ENCODE results near the gene TRAPPC11. TPM values are rescaled to one million over a fixed set of nuclear protein-coding genes. Genes with fewer than 3 reads are reported as not detected.

Gene TRAPPC11
- polyA plus RNA-seq, 1 of the 3 experiments (the other 2 are of a cell fraction) = 18.8 TPM

DNA sequence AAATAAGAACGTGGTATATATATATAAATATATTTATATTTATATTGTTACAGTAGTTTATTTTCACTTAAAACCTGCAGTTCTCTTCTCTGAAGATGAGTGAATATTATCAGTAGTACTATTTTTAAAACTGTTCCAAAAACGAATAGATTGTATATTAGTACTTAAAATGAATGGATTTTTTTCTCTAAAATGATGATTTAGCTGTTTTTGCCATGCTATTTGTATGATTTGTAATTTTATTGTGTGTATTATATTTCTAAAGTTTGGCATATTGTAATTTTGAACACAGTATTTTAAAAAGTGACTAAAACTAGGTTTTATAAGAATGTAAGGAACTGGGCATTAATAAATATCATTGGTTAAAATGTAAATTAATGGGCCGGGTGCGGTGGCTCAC, 22.0 kb downstream of the TRAPPC11 start:
- Histone ChIP-seq H3K9me2 (no peaks in the 10 kb centered on the region), H3K27me3 (ENCODE audit: insufficient read depth) (no peaks in the 10 kb centered on the region), H3K9me3 (no peaks in the 10 kb centered on the region), H3K36me3 (replicated peaks in 1 of 2; ENCODE audit: control insufficient read depth in 1 of 2, insufficient read depth in 2 of 2, low read length in 1 of 2) (peaks cover 72 to 81% of the 10 kb centered on the region in 2 experiments), H3K4me2 (no peak overlapping the region), H3K4me3 (ENCODE audit: low read depth in 2 of 2, low read length in 1 of 2) (no peak overlapping the region), H3K27ac (ENCODE audit: low read depth in 2 of 2, low read length in 1 of 2) (no peak overlapping the region), H3F3A (replicated peaks; ENCODE audit: insufficient read depth) (peaks cover 3% of the 10 kb centered on the region), H3K4me1 (ENCODE audit: control insufficient read depth in 1 of 2, insufficient read depth in 2 of 2, low read depth in 1 of 2, low read length in 1 of 2) (no peaks in the 10 kb centered on the region), H3K79me2 (ENCODE audit: insufficient read depth) (no peaks in the 10 kb centered on the region), H2AFZ (ENCODE audit: low read depth) (no peak overlapping the region), H3K9ac (no peak overlapping the region), H4K20me1 (ENCODE audit: insufficient read depth) (no peaks in the 10 kb centered on the region)
- WGBS (ENCODE audit: low lambda C conversion rate) = 78% methylated on average over 4 of the region's 4 CpGs
- ChIA-PET POLR2A (no interaction called here), CTCF (no interaction called here)
- TF ChIP-seq ELF1 (IDR thresholded peaks at IDR 0.05) (no peak), FOSL2 (IDR thresholded peaks at IDR 0.05; ENCODE audit: borderline replicate concordance, low read depth) (no peak), MXI1 (IDR thresholded peaks at IDR 0.05; ENCODE audit: low read depth, low read length) (no peak), EP300 (IDR thresholded peaks at IDR 0.05; ENCODE audit: borderline replicate concordance in 1 of 2, low read depth in 1 of 2, low read length in 1 of 2) (no peak)
- TF ChIP-seq, protein P1, sequence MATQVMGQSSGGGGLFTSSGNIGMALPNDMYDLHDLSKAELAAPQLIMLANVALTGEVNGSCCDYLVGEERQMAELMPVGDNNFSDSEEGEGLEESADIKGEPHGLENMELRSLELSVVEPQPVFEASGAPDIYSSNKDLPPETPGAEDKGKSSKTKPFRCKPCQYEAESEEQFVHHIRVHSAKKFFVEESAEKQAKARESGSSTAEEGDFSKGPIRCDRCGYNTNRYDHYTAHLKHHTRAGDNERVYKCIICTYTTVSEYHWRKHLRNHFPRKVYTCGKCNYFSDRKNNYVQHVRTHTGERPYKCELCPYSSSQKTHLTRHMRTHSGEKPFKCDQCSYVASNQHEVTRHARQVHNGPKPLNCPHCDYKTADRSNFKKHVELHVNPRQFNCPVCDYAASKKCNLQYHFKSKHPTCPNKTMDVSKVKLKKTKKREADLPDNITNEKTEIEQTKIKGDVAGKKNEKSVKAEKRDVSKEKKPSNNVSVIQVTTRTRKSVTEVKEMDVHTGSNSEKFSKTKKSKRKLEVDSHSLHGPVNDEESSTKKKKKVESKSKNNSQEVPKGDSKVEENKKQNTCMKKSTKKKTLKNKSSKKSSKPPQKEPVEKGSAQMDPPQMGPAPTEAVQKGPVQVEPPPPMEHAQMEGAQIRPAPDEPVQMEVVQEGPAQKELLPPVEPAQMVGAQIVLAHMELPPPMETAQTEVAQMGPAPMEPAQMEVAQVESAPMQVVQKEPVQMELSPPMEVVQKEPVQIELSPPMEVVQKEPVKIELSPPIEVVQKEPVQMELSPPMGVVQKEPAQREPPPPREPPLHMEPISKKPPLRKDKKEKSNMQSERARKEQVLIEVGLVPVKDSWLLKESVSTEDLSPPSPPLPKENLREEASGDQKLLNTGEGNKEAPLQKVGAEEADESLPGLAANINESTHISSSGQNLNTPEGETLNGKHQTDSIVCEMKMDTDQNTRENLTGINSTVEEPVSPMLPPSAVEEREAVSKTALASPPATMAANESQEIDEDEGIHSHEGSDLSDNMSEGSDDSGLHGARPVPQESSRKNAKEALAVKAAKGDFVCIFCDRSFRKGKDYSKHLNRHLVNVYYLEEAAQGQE (IDR thresholded peaks at IDR 0.05; ENCODE audit: low read depth, low read length) = no peak
- DNase-seq = no peak

DNA sequence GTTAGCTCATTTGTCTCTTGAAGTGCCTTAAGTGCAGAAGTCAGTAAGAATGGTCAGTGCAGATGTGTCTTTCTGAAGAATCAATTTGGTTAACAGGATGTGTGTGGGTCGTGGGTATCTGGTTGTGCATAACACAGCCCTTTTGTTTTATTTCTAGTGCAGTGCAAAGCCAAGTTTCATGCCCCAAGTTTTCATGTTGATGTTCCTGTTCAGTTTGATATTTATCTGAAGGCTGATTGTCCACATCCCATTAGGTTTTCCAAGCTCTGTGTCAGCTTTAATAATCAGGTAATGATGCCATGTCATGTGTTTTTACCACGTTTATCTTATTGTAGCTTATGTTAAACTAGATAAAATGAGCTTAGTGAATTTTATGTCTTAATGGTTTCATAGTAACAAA, 27.4 kb downstream of the TRAPPC11 start:
- H3K9me3 ChIP-seq = no peaks in the 10 kb centered on the region
- no peaks in the 10 kb centered on the region for H3K27me3 ChIP-seq (ENCODE audit: insufficient read depth)
- H3K4me2 ChIP-seq = no peak overlapping the region
- no peak overlapping the region for H3K4me3 ChIP-seq (ENCODE audit: low read depth in 2 of 2, low read length in 1 of 2)
- POLR2A ChIA-PET = no interaction called here
- H3K9ac ChIP-seq = no peak overlapping the region
- H3K79me2 ChIP-seq (ENCODE audit: insufficient read depth) = no peaks in the 10 kb centered on the region
- TF ChIP-seq TCF12 (IDR thresholded peaks at IDR 0.05) (no peak), FOXM1 (IDR thresholded peaks at IDR 0.05; ENCODE audit: low read depth) (no peak), SIN3A (IDR thresholded peaks at IDR 0.05; ENCODE audit: borderline replicate concordance, low read depth, low read length) (no peak), JUND (IDR thresholded peaks at IDR 0.05) (no peak), SMC3 (IDR thresholded peaks at IDR 0.05; ENCODE audit: low read depth, low read length) (no peak), FOSL2 (IDR thresholded peaks at IDR 0.05; ENCODE audit: borderline replicate concordance, low read depth) (no peak), RFX5 (IDR thresholded peaks at IDR 0.05; ENCODE audit: low read length) (no peak), CHD2 (IDR thresholded peaks at IDR 0.05; ENCODE audit: low read length, partially characterized antibody) (no peak), GATA2 (CRISPR knock-in tag; IDR thresholded peaks at IDR 0.05) (no peak), YY1 (IDR thresholded peaks at IDR 0.05; ENCODE audit: low read depth) (no peak), NRF1 (IDR thresholded peaks at IDR 0.05; ENCODE audit: low read depth, low read length) (no peak)
- TF ChIP-seq, protein P2, sequence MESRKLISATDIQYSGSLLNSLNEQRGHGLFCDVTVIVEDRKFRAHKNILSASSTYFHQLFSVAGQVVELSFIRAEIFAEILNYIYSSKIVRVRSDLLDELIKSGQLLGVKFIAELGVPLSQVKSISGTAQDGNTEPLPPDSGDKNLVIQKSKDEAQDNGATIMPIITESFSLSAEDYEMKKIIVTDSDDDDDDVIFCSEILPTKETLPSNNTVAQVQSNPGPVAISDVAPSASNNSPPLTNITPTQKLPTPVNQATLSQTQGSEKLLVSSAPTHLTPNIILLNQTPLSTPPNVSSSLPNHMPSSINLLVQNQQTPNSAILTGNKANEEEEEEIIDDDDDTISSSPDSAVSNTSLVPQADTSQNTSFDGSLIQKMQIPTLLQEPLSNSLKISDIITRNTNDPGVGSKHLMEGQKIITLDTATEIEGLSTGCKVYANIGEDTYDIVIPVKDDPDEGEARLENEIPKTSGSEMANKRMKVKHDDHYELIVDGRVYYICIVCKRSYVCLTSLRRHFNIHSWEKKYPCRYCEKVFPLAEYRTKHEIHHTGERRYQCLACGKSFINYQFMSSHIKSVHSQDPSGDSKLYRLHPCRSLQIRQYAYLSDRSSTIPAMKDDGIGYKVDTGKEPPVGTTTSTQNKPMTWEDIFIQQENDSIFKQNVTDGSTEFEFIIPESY (IDR thresholded peaks at IDR 0.05; ENCODE audit: borderline replicate concordance, low read depth) = no peak
- TF ChIP-seq, protein P1 (IDR thresholded peaks at IDR 0.05; ENCODE audit: low read depth, low read length) = no peak
- no peaks in the 10 kb centered on the region for H3K4me1 ChIP-seq (ENCODE audit: control insufficient read depth in 1 of 2, insufficient read depth in 2 of 2, low read depth in 1 of 2, low read length in 1 of 2)
- H4K20me1 ChIP-seq (ENCODE audit: insufficient read depth) = no peaks in the 10 kb centered on the region
- H3K36me3 ChIP-seq (replicated peaks in 1 of 2; ENCODE audit: control insufficient read depth in 1 of 2, insufficient read depth in 2 of 2, low read length in 1 of 2) = peaks cover 51 to 63% of the 10 kb centered on the region in 2 experiments
- DNase-seq = no peak
- no peak overlapping the region for H3K27ac ChIP-seq (ENCODE audit: low read depth in 2 of 2, low read length in 1 of 2)
- H3K9me2 ChIP-seq = no peaks in the 10 kb centered on the region
- CTCF ChIA-PET = interaction anchor here (0.6 kb wide), 1 partner anchor 8 kb away, joined by 3 read pairs; no protein-coding TSS in a partner anchor
- H3F3A ChIP-seq (replicated peaks; ENCODE audit: insufficient read depth) = peaks cover 3% of the 10 kb centered on the region
- H2AFZ ChIP-seq (ENCODE audit: low read depth) = no peak overlapping the region
- WGBS (ENCODE audit: low lambda C conversion rate) = 73% methylated on average over 2 of the region's 2 CpGs
